Natural killer cell (primary cell): ENCODE data around the gene SLC7A6OS. TPM values are rescaled to one million over a fixed set of nuclear protein-coding genes. Genes with fewer than 3 reads are reported as not detected.
A peak's percentile ranks its signal among the peaks of the same experiment; 100 is the strongest.
"Not testable (repeated sequence)": the region's sequence is repeated elsewhere in the genome, so short reads cannot be mapped to it uniquely, and the experiment has no call there.

Experiments
- ATAC-seq, 3 donors: fragments of 150-1000 bp in 2 of 3; fragments of 200-7000 bp in 1 of 3; cut with Tn5 transposase; 1 replicate in 1 of 3; 2 replicates in 2 of 3; pipeline ENCODE4 v1.10.0; 2021; ENCODE audit warnings: mild to moderate bottlenecking in 2 of 3, moderate library complexity in 2 of 3
- DNase-seq, 2 donors: peaks; one replicate each; pipeline versions ENCODE4 v3.0.0 to v3.0.0-alpha.2; 2013 to 2021; ENCODE audit warnings: mixed read lengths in 1 of 2
- H3K27ac ChIP-seq: one replicate; pipeline ENCODE4 v1.5.1; 2013; ENCODE audit warnings: mild to moderate bottlenecking, low read length
- H3K27me3 ChIP-seq: one replicate; pipeline ENCODE4 v1.6.1; 2013; ENCODE audit warnings: low read length; ENCODE audit not compliant: control insufficient read depth, insufficient read depth
- H3K36me3 ChIP-seq: one replicate; pipeline ENCODE4 v1.6.1; 2013; ENCODE audit warnings: low read length; ENCODE audit not compliant: control insufficient read depth, insufficient read depth
- H3K4me1 ChIP-seq: one replicate; pipeline ENCODE4 v1.6.1; 2013; ENCODE audit warnings: low read length; ENCODE audit not compliant: control insufficient read depth, insufficient read depth
- H3K4me3 ChIP-seq: one replicate; pipeline ENCODE4 v1.5.1; 2013; ENCODE audit warnings: low read length
- H3K9me3 ChIP-seq: one replicate; pipeline ENCODE4 v1.6.1; 2013; ENCODE audit warnings: low read length; ENCODE audit not compliant: control insufficient read depth, insufficient read depth
- H3K27ac Mint-ChIP-seq, 2 donors: one replicate each; pipeline ENCODE4 v1.8.0; 2022; ENCODE audit warnings: mild to moderate bottlenecking in 2 of 2, mixed read lengths in 2 of 2, moderate library complexity in 1 of 2
- H3K27me3 Mint-ChIP-seq, 2 donors: one replicate each; pipeline ENCODE4 v1.8.0; 2022; ENCODE audit warnings: low read depth in 2 of 2, mixed read lengths in 2 of 2
- H3K36me3 Mint-ChIP-seq: one replicate; pipeline ENCODE4 v1.8.0; 2022; ENCODE audit warnings: mixed read lengths
- H3K4me1 Mint-ChIP-seq, 2 donors: one replicate each; pipeline ENCODE4 v1.8.0; 2022; ENCODE audit warnings: mixed read lengths in 2 of 2
- H3K4me3 Mint-ChIP-seq: one replicate; pipeline ENCODE4 v1.8.0; 2022; ENCODE audit warnings: mild to moderate bottlenecking, moderate library complexity, mixed read lengths
- H3K9me3 Mint-ChIP-seq, 2 donors: one replicate each; pipeline ENCODE4 v1.8.0; 2022; ENCODE audit warnings: mixed read lengths in 2 of 2
- WGBS: methylation state at CpG from one replicate; pipeline ENCODE4 v1.1.7; 2013; ENCODE audit warnings: missing lambda C conversion rate; ENCODE audit not compliant: insufficient coverage; 5-methylcytosine and 5-hydroxymethylcytosine counted together
- intact Hi-C: fragments of 100-400 bp; cut with micrococcal nuclease; formaldehyde crosslinking; loops from one replicate; pipeline ENCODE4 v1.14.2; 2022
- total RNA-seq, 4 donors: library from RNA; stranded (reverse); fragments of 120-200 nt in 1 of 4; gene quantifications; one replicate each; pipeline versions ENCODE4 v1.2.3 to v1.2.4, GENCODE V29; 2013 to 2022
- TF ChIP-seq, protein P1 (sequence below): fragments of 200-600 bp; IDR thresholded peaks from one replicate; pipeline ENCODE4 v1.8.0; 2022; ENCODE audit warnings: antibody characterized with exemption

Gene SLC7A6OS
- total RNA-seq, 3 donors from 2014 or later (not counting 1 experiment from before 2014, with no cell fraction given): 46.3 to 57.3 (median 56.1) TPM

DNA sequence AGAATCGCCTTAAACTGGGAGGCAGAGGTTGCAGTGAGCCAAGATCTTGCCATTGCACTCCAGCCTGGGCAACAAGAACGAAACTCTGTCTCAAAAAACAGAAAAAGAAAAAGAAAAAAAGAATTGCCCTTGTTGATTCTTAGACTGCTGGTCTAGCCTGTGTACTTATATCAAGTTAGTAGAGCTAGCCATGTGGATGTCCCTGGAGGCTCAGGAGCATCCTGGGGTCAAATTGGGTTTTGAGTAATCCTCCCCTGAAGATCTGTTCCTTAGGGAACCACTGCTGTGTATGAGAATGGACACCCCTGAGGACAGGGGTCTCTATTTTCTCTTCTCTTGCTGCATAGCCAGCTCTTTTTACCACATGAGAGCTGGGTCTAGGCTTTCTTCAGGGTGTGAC lies 21.5 kb downstream of the SLC7A6OS start:
- Histone ChIP-seq H3K9me3 (no peaks in the 10 kb centered on the region), H3K36me3 (peaks cover 34% of the 10 kb centered on the region), H3K4me3 (no peak overlapping the region), H3K4me1 (peaks cover 83% of the 10 kb centered on the region), H3K27me3 (no peaks in the 10 kb centered on the region), H3K27ac (peak overlapping the region; percentile 77)
- peak overlapping the region; percentile 77 to 88 for H3K27ac Mint-ChIP-seq
- 89% methylated on average over 2 of the region's 2 CpGs for WGBS
- no peaks in the 10 kb centered on the region for H3K9me3 Mint-ChIP-seq
- no peaks in the 10 kb centered on the region for H3K36me3 Mint-ChIP-seq
- TF ChIP-seq, protein P1, sequence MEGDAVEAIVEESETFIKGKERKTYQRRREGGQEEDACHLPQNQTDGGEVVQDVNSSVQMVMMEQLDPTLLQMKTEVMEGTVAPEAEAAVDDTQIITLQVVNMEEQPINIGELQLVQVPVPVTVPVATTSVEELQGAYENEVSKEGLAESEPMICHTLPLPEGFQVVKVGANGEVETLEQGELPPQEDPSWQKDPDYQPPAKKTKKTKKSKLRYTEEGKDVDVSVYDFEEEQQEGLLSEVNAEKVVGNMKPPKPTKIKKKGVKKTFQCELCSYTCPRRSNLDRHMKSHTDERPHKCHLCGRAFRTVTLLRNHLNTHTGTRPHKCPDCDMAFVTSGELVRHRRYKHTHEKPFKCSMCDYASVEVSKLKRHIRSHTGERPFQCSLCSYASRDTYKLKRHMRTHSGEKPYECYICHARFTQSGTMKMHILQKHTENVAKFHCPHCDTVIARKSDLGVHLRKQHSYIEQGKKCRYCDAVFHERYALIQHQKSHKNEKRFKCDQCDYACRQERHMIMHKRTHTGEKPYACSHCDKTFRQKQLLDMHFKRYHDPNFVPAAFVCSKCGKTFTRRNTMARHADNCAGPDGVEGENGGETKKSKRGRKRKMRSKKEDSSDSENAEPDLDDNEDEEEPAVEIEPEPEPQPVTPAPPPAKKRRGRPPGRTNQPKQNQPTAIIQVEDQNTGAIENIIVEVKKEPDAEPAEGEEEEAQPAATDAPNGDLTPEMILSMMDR: no peak
- peaks cover 77 to 83% of the 10 kb centered on the region in 2 donors for H3K4me1 Mint-ChIP-seq
- ATAC-seq (no peak), DNase-seq (no peak)
- H3K4me3 Mint-ChIP-seq: peak overlapping the region; percentile 75
- H3K27me3 Mint-ChIP-seq: no peaks in the 10 kb centered on the region
- intact Hi-C loops: no loop called here

DNA sequence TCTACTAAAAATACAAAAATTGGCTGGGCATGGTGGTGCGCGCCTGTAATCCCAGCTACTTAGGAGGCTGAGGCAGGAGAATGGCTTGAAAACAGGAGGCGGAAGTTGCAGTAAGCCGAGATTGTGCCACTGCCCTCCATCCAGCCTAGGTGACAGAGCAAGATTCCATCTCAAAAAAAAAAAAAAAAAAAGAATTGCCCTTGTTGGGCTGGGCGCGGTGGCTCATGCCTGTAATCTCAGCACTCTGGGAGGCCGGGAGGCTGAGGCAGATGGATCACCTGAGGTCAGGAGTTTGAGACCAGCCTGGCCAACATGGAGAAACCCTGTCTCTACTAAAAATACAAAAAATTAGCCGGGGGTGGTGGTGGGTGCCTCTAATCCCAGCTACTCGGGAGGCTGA lies 21.9 kb downstream of the SLC7A6OS start:
- H3K9me3 Mint-ChIP-seq, H3K9me3 ChIP-seq, H3K36me3 Mint-ChIP-seq, ATAC-seq, H3K27me3 Mint-ChIP-seq, intact Hi-C loops, H3K4me3 ChIP-seq, H3K4me3 Mint-ChIP-seq, H3K27me3 ChIP-seq, DNase-seq: not testable (repeated sequence)
- peak overlapping the region; percentile 77 to 88 for H3K27ac Mint-ChIP-seq
- 81% methylated on average over 6 of the region's 9 CpGs for WGBS
- peaks cover 81 to 83% of the 10 kb centered on the region in 2 donors for H3K4me1 Mint-ChIP-seq
- peak overlapping the region; percentile 77 for H3K27ac ChIP-seq
- H3K4me1 ChIP-seq: peaks cover 87% of the 10 kb centered on the region
- H3K36me3 ChIP-seq: peaks cover 32% of the 10 kb centered on the region

DNA sequence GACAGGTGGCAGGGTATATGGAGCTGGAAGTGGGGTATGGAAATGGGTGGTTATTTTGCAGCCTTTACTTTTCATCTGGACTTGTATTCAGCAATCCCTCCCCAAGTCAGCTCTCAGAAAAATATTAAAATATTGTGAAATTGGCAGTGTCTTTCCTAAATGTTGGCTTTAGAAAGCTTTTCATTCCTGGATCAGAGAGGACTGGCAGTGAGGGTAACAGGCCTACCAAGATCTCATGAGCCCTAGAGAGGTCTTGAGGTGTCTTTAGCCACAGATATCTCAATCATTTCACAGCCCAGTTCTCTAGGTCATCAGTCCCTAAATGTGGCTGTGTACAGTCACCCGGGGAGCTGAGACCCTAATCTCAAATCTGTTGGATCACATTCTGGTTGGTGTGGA lies 22.5 kb downstream of the SLC7A6OS start:
- peak overlapping the region; percentile 77 to 88 for H3K27ac Mint-ChIP-seq
- TF ChIP-seq, protein P1: no peak
- intact Hi-C loops: no loop called here
- no peaks in the 10 kb centered on the region for H3K27me3 Mint-ChIP-seq
- ATAC-seq (no peak), DNase-seq (no peak)
- H3K27ac ChIP-seq: peak overlapping the region; percentile 74
- peak overlapping the region; percentile 51 for H3K4me3 Mint-ChIP-seq
- peaks cover 28% of the 10 kb centered on the region for H3K36me3 ChIP-seq
- H3K27me3 ChIP-seq: no peaks in the 10 kb centered on the region
- H3K4me1 ChIP-seq: peaks cover 90% of the 10 kb centered on the region
- no peaks in the 10 kb centered on the region for H3K36me3 Mint-ChIP-seq
- no peaks in the 10 kb centered on the region for H3K9me3 ChIP-seq
- peaks cover 82 to 83% of the 10 kb centered on the region in 2 donors for H3K4me1 Mint-ChIP-seq
- H3K4me3 ChIP-seq: no peak overlapping the region
- WGBS: 80% methylated on average over 1 of the region's 1 CpG
- no peaks in the 10 kb centered on the region for H3K9me3 Mint-ChIP-seq

DNA sequence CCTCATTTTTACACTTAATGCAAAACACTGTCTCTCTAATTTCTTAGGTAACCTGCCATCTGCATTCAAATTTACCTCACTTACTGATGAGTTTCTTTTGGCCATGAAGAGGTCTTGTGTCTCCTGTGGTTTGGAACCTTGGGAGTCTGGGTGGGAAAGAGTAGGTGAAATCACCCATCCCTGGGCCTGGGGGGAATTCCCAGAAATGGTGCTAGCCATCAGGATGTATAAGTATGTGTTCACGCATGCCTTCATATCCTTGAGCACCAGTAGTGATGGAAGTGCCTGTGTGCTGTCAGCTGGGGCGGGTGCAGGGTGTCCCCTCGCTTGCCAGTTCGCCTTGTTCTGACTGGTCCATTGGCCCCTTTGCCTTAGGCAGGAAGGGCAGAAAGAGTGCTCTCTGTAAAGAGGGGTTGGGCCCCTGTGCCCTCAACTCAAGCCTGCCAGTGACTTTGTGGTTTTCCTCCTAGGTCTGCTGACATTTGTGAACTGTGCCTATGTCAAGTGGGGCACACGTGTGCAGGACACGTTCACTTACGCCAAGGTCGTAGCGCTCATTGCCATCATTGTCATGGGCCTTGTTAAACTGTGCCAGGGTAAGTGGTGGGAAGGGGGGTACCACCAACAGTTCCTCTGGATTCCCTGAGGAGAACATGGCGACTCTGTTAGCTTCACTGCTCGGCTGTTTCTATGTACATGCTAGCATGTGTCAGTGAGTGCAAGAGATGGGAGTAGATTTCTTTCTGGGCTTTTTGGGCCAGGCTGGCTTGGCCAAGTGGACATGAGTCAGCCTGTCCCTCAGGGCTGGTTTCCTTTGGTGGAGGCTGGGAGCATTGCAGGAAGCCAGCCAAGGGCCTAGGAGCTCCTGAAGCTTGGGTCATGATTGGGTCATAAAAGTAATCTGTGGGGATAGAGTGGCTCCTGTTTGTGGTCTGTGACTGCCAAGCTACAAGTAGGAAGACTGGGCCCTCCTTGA lies 23.2 kb downstream of the SLC7A6OS start:
- H3K36me3 Mint-ChIP-seq: no peaks in the 10 kb centered on the region
- TF ChIP-seq, protein P1: no peak
- H3K36me3 ChIP-seq: peaks cover 24% of the 10 kb centered on the region
- H3K9me3 Mint-ChIP-seq: no peaks in the 10 kb centered on the region
- H3K27ac ChIP-seq: peak overlapping the region; percentile 74
- no peaks in the 10 kb centered on the region for H3K27me3 ChIP-seq
- peak in 1 of 2 donors; percentile 73 for DNase-seq
- no peaks in the 10 kb centered on the region for H3K27me3 Mint-ChIP-seq
- H3K4me3 ChIP-seq: no peak overlapping the region
- no peaks in the 10 kb centered on the region for H3K9me3 ChIP-seq
- ATAC-seq: peak; percentile 3 to 15 (median 6)
- 28% methylated on average over 11 of the region's 11 CpGs for WGBS
- peaks cover 96% of the 10 kb centered on the region for H3K4me1 ChIP-seq
- intact Hi-C loops: loop anchor here (2.0 kb wide), 1 partner anchor 23 kb away; the partner anchor contains the start of gene SLC7A6
- peaks cover 85 to 90% of the 10 kb centered on the region in 2 donors for H3K4me1 Mint-ChIP-seq
- H3K4me3 Mint-ChIP-seq: peak overlapping the region; percentile 51
- H3K27ac Mint-ChIP-seq: peak overlapping the region; percentile 77 to 88
